ENCODE measurements around the gene F10.

The F10 gene

DNA sequence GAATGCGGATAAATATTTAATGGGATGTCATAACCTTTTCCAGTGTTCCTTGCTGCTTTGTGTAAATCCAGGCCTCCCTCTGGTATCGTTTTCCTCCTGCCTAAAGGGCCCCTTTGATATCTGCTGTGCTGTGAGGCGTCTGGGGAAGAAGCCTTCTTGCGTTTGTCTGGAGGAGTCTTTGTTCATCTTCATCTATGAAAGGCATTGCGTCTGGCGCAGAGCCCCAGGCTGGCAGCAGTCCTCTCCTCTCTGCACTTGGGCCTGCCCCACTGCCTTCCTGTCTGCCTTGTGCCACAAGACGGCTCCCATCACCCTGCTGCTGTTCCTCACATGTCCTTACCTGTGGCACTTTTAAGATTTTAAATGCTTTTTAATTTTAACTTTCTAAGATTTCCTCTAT is 45.6 kb downstream of the F10 start:
- Mint-ChIP-seq H3K27ac (no peak overlapping the region), H3K36me3 (peaks cover 26% of the 10 kb centered on the region)

DNA sequence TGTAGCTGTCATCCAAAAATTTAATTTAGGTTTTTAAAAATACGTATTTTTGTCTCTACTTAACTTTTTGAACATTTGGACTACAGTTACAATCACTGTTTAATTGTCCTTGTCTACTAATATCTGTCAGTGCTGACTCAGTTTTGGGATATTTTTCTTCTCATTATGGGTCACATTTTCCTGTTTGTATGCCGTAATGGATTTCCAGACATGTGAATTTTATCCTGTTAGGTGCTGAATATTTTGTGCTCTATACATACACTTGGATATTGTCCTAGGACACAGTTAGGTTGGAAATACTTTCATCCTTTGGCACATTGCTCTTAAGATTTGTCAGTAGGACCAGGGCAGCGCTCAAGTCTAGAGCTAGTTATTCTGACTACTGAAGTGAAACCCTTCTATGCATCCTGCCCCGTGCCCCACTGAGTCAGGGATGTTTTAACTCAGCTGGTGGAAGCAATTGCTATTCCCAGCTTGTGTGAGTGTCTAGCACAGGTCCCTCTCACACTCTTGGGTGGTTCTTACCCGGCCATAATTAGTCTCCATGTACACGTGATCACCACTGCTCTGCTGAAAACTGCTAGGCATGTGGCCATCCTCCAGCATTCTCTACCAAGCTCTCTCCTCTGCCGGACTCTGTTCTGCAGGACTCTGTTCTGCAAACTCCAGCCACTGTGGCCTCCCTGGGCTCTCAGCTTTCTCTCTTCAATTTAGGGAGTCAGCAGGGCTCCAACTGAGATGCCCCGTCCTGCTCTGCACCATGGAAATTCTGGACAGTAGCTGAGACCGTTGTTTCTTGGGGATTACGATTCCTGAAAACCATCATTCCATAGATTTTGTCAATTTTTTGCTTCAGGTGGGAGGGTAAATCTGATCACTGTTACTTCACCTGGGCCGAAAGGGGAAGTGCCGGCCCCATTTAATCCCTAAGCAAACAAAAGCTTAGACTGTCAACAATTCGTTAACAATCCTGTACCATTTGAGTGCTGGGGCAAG is 47.0 kb downstream of the F10 start:
- Mint-ChIP-seq H3K27ac (peak overlapping the region; percentile 17), H3K9me3 (peaks cover 6% of the 10 kb centered on the region), H3K36me3 (peaks cover 25% of the 10 kb centered on the region), H3K4me3 (no peak overlapping the region), H3K4me1 (peaks cover 40% of the 10 kb centered on the region)
- no peak for DNase-seq (ENCODE audit: low spot score in 2 of 2)
- ATAC-seq: no peak

More for the DNA sequence above, 45.6 kb downstream of the F10 start:
- ATAC-seq: no peak
- Mint-ChIP-seq H3K4me1 (peaks cover 48% of the 10 kb centered on the region), H3K4me3 (no peak overlapping the region), H3K9me3 (peaks cover 6% of the 10 kb centered on the region)
- no peak for DNase-seq (ENCODE audit: low spot score in 2 of 2)

DNA sequence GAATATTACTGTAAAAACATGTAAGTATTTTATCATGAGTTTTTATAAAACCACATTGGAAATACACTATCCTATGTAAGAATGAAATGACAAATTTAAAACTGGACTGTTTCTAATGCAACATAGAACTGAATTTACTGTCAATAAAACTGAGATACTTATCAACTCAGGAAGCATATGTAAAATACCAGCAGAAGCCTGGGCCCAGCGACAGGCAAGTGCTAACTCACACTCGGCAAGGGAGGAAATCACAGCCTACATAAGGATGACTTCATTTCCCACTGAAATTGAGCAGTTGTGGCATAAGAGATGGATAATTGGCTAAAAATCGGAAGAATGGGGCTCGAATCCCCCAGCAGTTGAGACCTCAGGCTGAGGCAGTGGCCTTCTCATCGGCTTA is 47.9 kb downstream of the F10 start:
- Mint-ChIP-seq H3K4me1 (peaks cover 32% of the 10 kb centered on the region), H3K27ac (no peak overlapping the region), H3K4me3 (no peak overlapping the region), H3K9me3 (peaks cover 6% of the 10 kb centered on the region), H3K36me3 (peaks cover 34% of the 10 kb centered on the region)
- DNase-seq (ENCODE audit: low spot score in 2 of 2): no peak
- no peak for ATAC-seq

DNA sequence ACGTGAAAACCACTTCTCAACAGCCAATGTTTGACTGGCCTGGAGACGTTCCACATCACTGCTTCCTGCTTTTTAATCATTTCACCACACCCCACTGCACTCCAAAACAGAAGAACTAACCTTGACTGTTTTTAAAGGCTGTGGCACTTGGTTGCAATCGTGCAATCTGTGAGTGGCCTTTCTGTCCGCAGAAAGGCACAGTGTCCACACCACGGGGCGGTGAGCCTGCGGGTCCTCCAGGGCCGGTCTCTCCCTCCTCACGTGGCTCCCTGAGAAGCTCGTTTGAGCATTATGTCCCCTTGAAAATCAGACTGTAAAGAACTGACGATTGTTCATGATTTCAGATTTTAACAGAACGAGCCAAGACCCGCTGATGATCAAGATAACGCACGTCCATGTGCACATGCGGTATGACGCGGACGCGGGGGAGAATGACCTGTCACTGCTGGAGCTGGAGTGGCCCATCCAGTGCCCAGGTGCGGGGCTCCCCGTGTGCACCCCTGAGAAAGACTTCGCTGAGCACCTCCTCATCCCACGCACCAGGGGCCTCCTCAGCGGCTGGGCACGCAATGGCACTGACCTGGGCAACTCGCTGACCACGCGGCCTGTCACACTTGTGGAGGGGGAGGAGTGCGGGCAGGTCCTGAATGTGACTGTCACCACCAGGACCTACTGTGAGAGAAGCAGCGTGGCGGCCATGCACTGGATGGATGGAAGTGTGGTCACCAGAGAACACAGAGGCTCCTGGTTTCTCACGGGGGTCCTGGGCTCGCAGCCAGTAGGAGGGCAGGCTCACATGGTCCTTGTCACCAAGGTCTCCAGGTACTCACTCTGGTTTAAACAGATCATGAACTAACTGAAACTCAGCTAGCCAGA is 48.9 kb downstream of the F10 start:
- H3K4me1 Mint-ChIP-seq: peaks cover 32% of the 10 kb centered on the region
- no peak overlapping the region for H3K27ac Mint-ChIP-seq
- ATAC-seq: no peak
- DNase-seq (ENCODE audit: low spot score in 2 of 2): no peak
- peaks cover 43% of the 10 kb centered on the region for H3K36me3 Mint-ChIP-seq
- no peak overlapping the region for H3K4me3 Mint-ChIP-seq
- peaks cover 9% of the 10 kb centered on the region for H3K9me3 Mint-ChIP-seq

DNA sequence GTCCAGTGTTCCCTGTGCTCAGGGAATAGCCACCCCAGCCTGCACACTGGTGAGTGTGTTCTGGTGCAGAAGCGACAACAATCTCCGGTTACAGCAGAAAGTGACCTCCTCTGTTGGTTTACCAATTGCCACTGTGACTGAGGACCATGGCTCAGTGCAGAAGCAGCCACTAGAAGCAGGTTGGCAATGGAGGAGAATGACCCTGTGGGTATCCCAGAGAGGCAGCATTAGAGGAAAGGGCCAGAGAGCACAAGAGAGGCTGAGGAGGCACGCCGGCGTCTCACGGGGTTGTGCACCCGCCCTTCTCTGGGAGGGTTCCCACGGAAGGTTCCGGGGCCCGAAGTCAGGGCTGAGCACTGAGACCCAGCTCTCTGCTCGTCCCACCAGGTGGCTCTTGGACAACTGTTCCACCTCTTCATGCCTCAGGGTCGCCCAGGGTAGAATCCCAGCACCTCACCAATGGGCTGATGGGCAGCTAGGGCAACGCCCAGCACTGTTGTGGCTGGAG is 49.9 kb downstream of the F10 start:
- DNase-seq (ENCODE audit: low spot score in 2 of 2) (no peak), ATAC-seq (no peak)
- no peak overlapping the region for H3K4me3 Mint-ChIP-seq
- H3K27ac Mint-ChIP-seq: peak overlapping the region; percentile 79
- H3K9me3 Mint-ChIP-seq: peaks cover 9% of the 10 kb centered on the region
- peaks cover 30% of the 10 kb centered on the region for H3K4me1 Mint-ChIP-seq
- H3K36me3 Mint-ChIP-seq: peaks cover 53% of the 10 kb centered on the region

DNA sequence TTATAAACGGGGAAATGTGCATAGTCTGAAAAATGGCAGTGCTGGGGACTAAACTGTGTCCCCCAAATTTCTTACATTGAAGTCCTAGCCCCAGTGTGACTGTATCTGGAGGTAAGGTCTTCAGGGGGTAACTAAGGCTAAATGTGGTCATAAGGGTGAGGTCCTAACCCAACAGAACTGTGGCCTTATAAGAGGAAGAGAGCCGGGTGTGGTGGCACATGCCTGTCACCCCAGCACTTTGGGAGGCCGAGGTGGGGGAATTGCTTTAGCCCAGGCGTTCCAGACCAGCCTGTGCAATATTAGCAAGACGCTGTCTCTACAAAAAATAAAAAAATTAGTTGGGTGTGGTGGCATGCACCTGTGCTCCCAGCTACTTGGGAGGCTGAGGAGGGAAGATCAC is 53.7 kb downstream of the F10 start:
- Mint-ChIP-seq H3K27ac (peak overlapping the region; percentile 96), H3K4me1 (peaks cover 42% of the 10 kb centered on the region), H3K9me3 (peaks cover 3% of the 10 kb centered on the region), H3K36me3 (peaks cover 84% of the 10 kb centered on the region), H3K4me3 (peak overlapping the region; percentile 57)
- no peak for DNase-seq (ENCODE audit: low spot score in 2 of 2)
- ATAC-seq: peak; percentile 96

DNA sequence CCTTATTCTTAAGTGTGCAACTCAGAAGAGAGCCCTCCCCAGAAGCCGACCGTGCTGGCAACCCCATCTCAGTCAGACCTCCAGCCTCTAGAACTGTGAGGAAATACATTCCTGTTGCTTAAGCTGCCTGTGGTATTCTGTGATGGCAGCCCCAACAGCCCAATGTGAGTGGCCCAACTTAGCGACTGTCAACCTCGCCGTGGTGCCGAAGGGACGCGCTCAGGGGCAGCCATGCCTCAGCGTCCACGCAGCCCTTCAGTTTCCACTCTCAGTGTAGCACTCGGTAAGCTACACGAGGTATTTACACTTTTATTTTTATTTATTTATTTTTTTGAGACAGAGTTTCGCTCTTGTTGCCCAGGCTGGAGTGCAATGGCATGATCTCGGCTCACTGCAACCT is 54.2 kb downstream of the F10 start:
- Mint-ChIP-seq H3K27ac (peak overlapping the region; percentile 96), H3K4me3 (peak overlapping the region; percentile 57), H3K4me1 (peaks cover 47% of the 10 kb centered on the region), H3K9me3 (peaks cover 3% of the 10 kb centered on the region), H3K36me3 (peaks cover 84% of the 10 kb centered on the region)
- DNase-seq (ENCODE audit: low spot score in 2 of 2) (no peak), ATAC-seq (no peak)

DNA sequence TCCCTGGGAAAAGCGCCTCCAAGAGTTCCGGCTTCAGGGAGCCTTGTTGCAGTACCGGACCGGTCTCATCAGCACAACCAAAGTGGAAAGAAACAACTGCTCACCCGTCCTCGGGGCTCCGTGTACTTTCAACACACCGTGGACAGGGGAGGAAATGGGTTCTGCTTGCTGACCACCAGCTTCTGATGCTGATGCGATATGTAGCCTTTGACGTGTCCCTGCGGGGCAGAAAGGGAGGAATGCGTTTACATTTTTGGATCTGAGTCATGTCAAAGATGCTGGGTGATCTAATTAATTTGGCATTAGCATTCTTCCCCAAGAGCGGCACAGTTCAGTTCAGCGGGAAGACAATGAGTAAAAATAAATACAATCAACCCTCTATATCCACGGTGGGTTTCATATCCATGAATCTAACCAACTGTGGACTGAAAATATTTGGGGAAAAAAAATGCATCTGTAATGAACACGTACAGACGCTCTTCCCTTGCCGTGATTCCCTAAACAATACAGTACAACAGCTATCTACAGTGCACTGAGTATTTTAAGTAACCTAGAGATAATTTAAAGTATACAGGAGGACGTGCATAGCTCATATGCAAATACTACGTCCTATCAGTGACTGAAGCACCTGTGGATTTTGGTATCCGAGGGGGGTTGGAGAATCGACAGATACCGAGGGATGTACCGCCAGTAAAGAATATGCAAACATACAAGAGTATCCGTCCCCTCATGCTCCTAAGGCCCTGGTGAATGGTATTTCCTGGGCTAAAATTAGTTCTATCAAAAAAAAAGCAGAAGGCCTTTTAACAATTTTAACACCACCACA is 55.7 kb downstream of the F10 start:
- H3K27ac Mint-ChIP-seq: no peak overlapping the region
- H3K4me3 Mint-ChIP-seq: no peak overlapping the region
- no peak for DNase-seq (ENCODE audit: low spot score in 2 of 2)
- peaks cover 89% of the 10 kb centered on the region for H3K36me3 Mint-ChIP-seq
- ATAC-seq: no peak
- H3K4me1 Mint-ChIP-seq: peaks cover 50% of the 10 kb centered on the region
- peaks cover 3% of the 10 kb centered on the region for H3K9me3 Mint-ChIP-seq

DNA sequence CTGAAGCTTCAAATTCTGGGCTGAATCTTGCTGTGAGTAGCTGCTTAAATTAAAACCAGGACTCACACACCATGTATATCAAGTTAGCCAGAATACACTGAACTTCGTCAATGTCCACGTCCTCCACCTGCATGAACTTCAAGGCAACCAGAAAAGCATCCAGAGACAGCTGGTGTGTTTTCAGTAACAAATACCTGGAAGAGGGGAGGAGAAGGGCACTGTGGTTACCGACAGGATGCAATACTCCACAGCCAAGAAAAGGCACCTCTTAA is 56.2 kb downstream of the F10 start:
- ATAC-seq (no peak), DNase-seq (ENCODE audit: low spot score in 2 of 2) (no peak)
- Mint-ChIP-seq H3K27ac (no peak overlapping the region), H3K9me3 (peaks cover 3% of the 10 kb centered on the region), H3K4me3 (no peak overlapping the region), H3K36me3 (peaks cover 92% of the 10 kb centered on the region), H3K4me1 (peaks cover 55% of the 10 kb centered on the region)

DNA sequence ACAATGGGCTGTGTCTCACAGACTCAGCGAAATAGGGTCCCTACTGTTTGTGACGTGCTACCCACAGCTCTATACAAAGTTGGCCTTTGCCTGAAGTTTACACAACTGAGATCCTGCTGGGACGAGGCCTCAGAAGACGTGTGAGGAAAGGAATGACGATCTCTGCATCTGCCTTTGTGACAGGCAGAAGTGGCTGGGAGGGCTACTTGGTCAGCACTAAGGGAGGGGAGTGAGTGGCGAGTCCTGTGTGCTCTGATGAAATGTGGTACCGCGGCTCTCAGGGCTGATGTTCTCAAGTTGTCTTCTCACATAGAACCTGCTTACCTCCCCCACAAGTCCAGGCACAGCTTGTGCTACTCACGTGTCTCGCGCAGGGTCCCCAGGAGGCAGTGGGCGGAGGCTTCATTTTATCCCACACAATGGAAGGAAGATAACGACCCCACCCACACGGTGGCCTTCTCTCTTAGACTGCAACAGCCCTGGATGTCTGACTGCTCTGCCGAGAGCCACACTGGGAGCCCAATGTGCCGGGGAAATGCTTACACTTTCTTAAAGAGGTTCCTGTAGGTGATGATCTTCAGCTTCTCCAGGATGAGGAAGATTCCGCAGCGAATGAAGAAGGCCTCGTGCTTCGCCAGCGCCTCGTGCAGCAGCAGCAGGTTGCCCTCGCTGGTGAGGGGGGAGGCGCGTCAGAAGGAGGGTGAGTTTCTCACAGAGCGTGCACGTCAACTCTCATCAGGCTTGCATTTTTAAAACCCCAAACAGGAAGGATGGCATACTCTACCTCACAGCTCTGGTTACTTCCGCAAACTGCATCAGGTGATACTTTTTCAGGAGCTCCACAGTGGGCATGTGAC is 57.0 kb downstream of the F10 start:
- no peak for ATAC-seq
- H3K27ac Mint-ChIP-seq: peak overlapping the region; percentile 52
- no peak for DNase-seq (ENCODE audit: low spot score in 2 of 2)
- peaks cover 60% of the 10 kb centered on the region for H3K4me1 Mint-ChIP-seq
- H3K9me3 Mint-ChIP-seq: peaks cover 3% of the 10 kb centered on the region
- H3K36me3 Mint-ChIP-seq: peaks cover 96% of the 10 kb centered on the region
- no peak overlapping the region for H3K4me3 Mint-ChIP-seq

DNA sequence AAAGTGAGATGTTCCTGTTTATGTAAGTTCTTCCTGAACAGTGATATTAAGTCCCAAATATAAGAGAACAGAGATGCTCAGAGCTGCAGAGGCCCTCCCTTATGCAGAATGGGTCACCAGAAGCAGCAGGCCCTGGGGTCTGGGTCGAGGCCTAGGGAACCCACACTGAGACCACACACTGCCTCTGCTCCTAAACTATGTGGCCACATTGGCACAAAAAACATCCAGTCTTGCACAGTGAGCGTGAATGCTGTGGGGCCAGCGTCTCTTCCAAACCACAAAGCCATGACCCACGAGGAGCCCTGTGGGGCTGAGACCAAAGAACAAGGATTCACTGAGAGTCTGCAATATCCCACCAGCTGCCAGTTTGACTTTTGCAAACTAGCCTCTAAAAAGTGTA is 59.4 kb downstream of the F10 start:
- Mint-ChIP-seq H3K36me3 (peaks cover 88% of the 10 kb centered on the region), H3K9me3 (no peaks in the 10 kb centered on the region), H3K4me3 (no peak overlapping the region), H3K27ac (no peak overlapping the region), H3K4me1 (peaks cover 72% of the 10 kb centered on the region)
- no peak for ATAC-seq
- no peak for DNase-seq (ENCODE audit: low spot score in 2 of 2)

DNA sequence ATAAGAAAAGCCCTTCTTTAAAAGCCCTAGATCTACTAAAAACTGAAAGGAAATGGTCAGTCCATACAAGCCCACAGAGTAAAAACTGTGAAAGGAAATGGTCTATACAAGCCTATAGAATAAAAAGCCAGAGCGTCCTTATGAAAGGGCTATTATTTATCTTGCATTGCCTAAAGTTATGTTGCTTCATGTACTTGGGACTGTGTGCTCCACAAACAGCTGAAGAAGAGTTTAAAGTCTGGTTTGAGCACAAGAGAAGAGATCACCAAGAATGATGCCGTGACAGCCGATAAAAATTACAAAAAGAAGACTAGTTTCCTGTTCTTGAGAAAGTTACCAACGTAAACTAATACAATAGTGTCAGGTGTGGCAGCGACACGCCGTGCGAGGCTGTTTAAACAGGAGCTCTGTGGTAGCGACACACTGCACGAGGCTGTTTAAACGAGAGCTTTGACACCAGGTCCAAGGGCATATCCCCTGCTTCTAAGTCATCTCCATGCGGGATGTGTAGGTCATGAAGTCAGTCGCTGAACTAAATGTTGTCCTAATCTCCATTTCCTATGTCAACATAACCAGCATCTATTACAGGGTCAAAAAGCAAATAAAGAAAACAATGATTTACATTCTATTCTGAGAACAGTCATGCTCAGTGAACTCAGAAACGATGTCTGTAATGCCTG is 61.0 kb downstream of the F10 start:
- Mint-ChIP-seq H3K36me3 (peaks cover 84% of the 10 kb centered on the region), H3K4me3 (peak overlapping the region; percentile 10), H3K4me1 (peaks cover 80% of the 10 kb centered on the region), H3K27ac (peak overlapping the region; percentile 15), H3K9me3 (no peaks in the 10 kb centered on the region)
- no peak for ATAC-seq
- DNase-seq (ENCODE audit: low spot score in 2 of 2): no peak

DNA sequence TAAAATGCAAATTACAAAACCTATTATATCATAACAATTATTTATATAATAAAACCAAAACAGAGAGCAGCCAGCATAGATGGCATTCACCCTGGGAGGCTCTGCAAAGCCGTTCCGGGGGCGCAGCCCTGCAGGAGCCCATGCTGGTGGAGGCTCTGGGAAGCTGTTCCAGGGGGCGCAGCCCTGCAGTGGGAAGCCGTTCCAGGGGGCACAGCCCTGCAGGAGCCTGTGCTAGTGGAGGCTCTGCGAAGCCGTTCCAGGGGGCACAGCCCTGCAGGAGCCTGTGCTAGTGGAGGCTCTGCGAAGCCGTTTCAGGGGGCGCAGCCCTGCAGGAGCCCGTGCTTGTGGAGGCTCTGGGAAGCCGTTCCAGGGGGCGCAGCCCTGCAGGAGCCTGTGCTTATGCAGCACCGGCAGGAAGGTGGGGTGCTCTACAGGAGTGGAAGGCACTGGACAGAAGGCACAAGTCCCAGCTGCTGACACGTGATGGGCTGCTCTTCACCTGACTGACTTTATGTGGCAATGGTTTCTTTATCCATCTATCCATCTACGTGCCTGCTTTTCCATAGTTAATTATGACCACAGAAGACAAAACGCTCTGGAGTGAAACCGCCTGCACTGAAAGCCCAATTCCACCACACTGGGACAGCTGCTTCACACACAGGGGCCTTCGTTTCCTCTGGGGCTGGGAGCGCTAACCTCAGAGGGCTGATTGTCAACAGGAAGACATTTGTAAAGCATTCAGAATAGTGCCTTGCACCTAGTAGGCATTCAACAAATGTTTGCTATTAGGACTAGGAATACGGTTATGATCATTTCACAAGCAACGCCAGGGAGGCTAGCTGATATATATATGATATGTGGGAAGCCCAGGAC is 62.2 kb downstream of the F10 start:
- H3K36me3 Mint-ChIP-seq: peaks cover 84% of the 10 kb centered on the region
- ATAC-seq (peak; percentile 33), DNase-seq (ENCODE audit: low spot score in 2 of 2) (no peak)
- H3K4me3 Mint-ChIP-seq: peak overlapping the region; percentile 71
- H3K9me3 Mint-ChIP-seq: no peaks in the 10 kb centered on the region
- H3K27ac Mint-ChIP-seq: peak overlapping the region; percentile 68
- H3K4me1 Mint-ChIP-seq: peaks cover 80% of the 10 kb centered on the region

All from stimulated activated effector memory CD8-positive, alpha-beta T cell treated with anti-CD3 and anti-CD28 coated beads, Interleukin-12 subunit alpha, Interleukin-12 subunit beta, amount 100 ng/mL, for 72 hours (primary cell).